ENCODE data around the gene HOXC13. TPM values are rescaled to one million over a fixed set of nuclear protein-coding genes. Genes with fewer than 3 reads are reported as not detected.

The HOXC13 gene
- total RNA-seq, 2 donors from 2014 or later = not detected

- peaks cover 0 to 82% of the 10 kb centered on the region in 2 donors for H3K27me3 ChIP-seq
- no peaks in the 10 kb centered on the region for H3K9me3 ChIP-seq
- peaks cover 29% of the 10 kb centered on the region for H3K4me1 ChIP-seq
- no peak for ATAC-seq
- H3K4me3 ChIP-seq = no peak overlapping the region
- no peak for DNase-seq
- no peak overlapping the region for H3K27ac ChIP-seq
- 12 to 19% methylated on average over 8 to 11 of the region's 11 CpGs for WGBS, 2 donors
- TF ChIP-seq CTCF (IDR thresholded peaks at IDR 0.05) = no peak
- H3K36me3 ChIP-seq (replicated peaks in 1 of 2; ENCODE audit: insufficient read depth in 1 of 2, low read depth in 2 of 2) = no peaks in the 10 kb centered on the region
- intact Hi-C loops (cut with DNase I) = no loop called here
Measured at GRCh38 chr12:53956914-53957536, 18.4 kb downstream of the HOXC13 start.

- Histone ChIP-seq H3K4me3 (no peak overlapping the region), H3K27ac (no peak overlapping the region), H3K4me1 (peaks cover 25% of the 10 kb centered on the region), H3K36me3 (replicated peaks in 1 of 2; ENCODE audit: insufficient read depth in 1 of 2, low read depth in 2 of 2) (no peaks in the 10 kb centered on the region), H3K9me3 (no peaks in the 10 kb centered on the region), H3K27me3 (peaks cover 0 to 81% of the 10 kb centered on the region in 2 donors)
- WGBS, 2 donors = 14 to 25% methylated on average over 3 of the region's 3 CpGs
- intact Hi-C loops (cut with DNase I) = no loop called here
- TF ChIP-seq POLR2A (IDR thresholded peaks at IDR 0.05) = no peak
- no peak for TF ChIP-seq CTCF (IDR thresholded peaks at IDR 0.05)
- ATAC-seq = no peak
- no peak for DNase-seq
Measured at GRCh38 chr12:53958128-53958527, 19.5 kb downstream of the HOXC13 start.

GRCh38 chr12:53959314-53959713 is 20.7 kb downstream of the HOXC13 start:
- no peaks in the 10 kb centered on the region for H3K9me3 ChIP-seq
- H3K36me3 ChIP-seq (replicated peaks in 1 of 2; ENCODE audit: insufficient read depth in 1 of 2, low read depth in 2 of 2) = no peaks in the 10 kb centered on the region
- H3K4me3 ChIP-seq = no peak overlapping the region
- TF ChIP-seq CTCF (IDR thresholded peaks at IDR 0.05) (no peak), POLR2A (IDR thresholded peaks at IDR 0.05) (no peak)
- intact Hi-C loops (cut with DNase I) = no loop called here
- no peak for ATAC-seq
- peaks cover 24% of the 10 kb centered on the region for H3K4me1 ChIP-seq
- DNase-seq = no peak
- 8 to 12% methylated on average over 4 of the region's 4 CpGs for WGBS, 2 donors
- H3K27ac ChIP-seq = no peak overlapping the region
- H3K27me3 ChIP-seq = peaks cover 0 to 79% of the 10 kb centered on the region in 2 donors

GRCh38 chr12:53960187-53961024 is 21.8 kb downstream of the HOXC13 start:
- ATAC-seq (no peak), DNase-seq (no peak)
- no peaks in the 10 kb centered on the region for H3K36me3 ChIP-seq (replicated peaks in 1 of 2; ENCODE audit: insufficient read depth in 1 of 2, low read depth in 2 of 2)
- TF ChIP-seq POLR2A (IDR thresholded peaks at IDR 0.05) (no peak), CTCF (IDR thresholded peaks at IDR 0.05) (no peak)
- no peak overlapping the region for H3K27ac ChIP-seq
- intact Hi-C loops (cut with DNase I) = no loop called here
- WGBS, 2 donors = 6 to 14% methylated on average over 30 to 39 of the region's 39 CpGs
- peaks cover 14% of the 10 kb centered on the region for H3K4me1 ChIP-seq
- peaks cover 0 to 78% of the 10 kb centered on the region in 2 donors for H3K27me3 ChIP-seq
- no peaks in the 10 kb centered on the region for H3K9me3 ChIP-seq
- H3K4me3 ChIP-seq = no peak overlapping the region
